Glomerular endothelial cell (primary cell): ENCODE measurements around the gene PLAC8. TPM values are rescaled to one million over a fixed set of nuclear protein-coding genes. Genes with fewer than 3 reads are reported as not detected.
"Not testable (repeated sequence)": the region's sequence is repeated elsewhere in the genome, so short reads cannot be mapped to it uniquely, and the experiment has no call there.

ENCODE experiments used
- DNase-seq: peaks from one replicate; pipeline ENCODE4 v3.0.0-alpha.2; 2011; ENCODE audit warnings: low read depth, low spot score; ENCODE audit errors: extremely low read depth
- total RNA-seq: library from RNA; depleted of rRNA; stranded (reverse); fragments of >200 nt; gene quantifications from 2 replicates; pipeline ENCODE4 v1.2.3, GENCODE V29; 2015

Gene PLAC8
- total RNA-seq, 1 donor from 2014 or later: 0.18 TPM

- peak; percentile 72 for DNase-seq
Measured at GRCh38 chr4:83074086-83074704, 40.3 kb downstream of the PLAC8 start.

GRCh38 chr4:83071116-83071515 lies 43.4 kb downstream of the PLAC8 start:
- peak; percentile 34 for DNase-seq

GRCh38 chr4:83067058-83067639 lies 47.4 kb downstream of the PLAC8 start:
- no peak for DNase-seq

- DNase-seq: no peak
Measured at GRCh38 chr4:83065266-83065665, 49.3 kb downstream of the PLAC8 start.

DNA sequence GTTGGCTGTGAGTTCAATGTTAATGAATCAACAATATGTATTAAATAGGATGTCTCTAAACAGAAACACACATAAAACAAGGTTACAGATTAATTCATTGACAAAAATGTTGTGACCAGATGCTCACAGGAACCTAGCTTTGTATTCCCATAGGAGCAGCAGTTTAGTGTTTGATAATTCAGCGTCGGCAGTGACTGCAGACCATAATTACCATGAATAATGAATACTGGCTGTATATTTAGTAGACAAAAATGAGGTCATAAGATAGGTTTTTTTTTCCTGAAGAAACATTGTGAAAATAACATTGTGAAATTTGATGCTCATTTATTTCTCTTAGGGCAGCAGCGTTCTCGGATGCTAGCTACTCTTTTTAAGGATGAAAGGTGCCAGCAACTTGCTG lies 51.8 kb downstream of the PLAC8 start:
- no peak for DNase-seq

GRCh38 chr4:83054928-83055327 lies 59.6 kb downstream of the PLAC8 start:
- no peak for DNase-seq

GRCh38 chr4:83048781-83049180 lies 65.7 kb downstream of the PLAC8 start:
- not testable (repeated sequence) for DNase-seq

DNA sequence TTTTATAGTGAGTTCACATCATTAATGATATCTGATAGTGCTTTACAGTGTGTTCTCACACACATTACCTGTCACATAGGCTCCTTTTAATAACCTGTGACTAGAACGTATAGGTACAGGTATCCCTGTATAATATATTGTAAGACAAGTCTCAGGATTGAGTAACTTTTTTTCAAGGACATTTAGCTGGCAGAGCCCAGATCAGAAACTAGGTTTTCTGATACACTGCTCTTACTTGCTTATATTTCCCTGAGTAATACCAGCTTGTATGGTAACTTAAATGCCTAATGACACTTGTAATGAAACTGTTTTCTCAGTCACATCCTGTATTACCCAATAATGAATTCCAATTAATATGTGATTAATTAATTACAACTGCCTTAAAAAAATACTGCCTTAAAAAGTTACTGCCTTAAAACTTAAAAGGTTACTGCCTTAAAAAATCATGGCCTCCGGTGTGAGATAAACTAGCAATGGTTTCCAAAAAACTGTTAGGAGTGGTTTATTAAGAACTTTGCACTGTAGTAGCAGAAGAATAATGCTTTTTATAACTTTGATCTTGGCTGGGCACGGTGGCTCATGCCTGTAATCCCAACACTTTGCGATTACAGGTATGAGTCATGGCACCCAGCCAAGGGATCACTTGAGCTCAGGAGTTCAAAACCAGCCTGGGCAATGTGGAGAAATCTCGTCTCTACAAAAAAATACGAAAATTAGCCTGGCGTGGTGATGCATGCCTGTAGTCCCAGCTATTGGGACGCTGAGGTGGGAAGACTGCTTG lies 67.6 kb downstream of the PLAC8 start:
- no peak for DNase-seq

- no peak for DNase-seq
Measured at GRCh38 chr4:83043801-83044407, 70.6 kb downstream of the PLAC8 start.

DNA sequence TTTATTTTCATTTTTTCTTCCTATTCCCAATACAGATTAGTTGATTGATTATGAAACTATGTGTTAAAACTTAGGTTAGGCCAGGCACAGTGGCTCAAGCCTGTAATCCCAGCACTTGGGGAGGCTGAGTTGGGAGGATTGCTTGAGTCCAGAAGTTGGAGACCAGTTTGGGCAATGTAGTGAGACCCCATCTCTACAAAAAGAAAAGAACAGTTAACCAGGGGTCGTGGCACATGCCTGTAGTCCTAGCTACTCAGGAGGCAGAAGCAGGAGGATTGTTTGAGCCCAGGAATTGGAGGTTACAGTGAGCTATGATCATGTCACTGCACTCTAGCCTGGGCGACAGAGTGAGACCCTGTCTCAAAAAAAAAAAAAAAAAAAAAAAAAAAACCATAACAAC lies 71.4 kb downstream of the PLAC8 start:
- not testable (repeated sequence) for DNase-seq

GRCh38 chr4:83040269-83040668 lies 74.3 kb downstream of the PLAC8 start:
- DNase-seq: no peak

Other genes with a start within 250 kb of the PLAC8 start
- 252 and 304 TPM in 2 replicates for gene SEC31A, start 223.6 kb downstream of the PLAC8 start, total RNA-seq
- gene THAP9, start 214.0 kb downstream of the PLAC8 start, total RNA-seq: 1.4 and 2.3 TPM in 2 replicates
- 3.7 and 9.2 TPM in 2 replicates for gene LIN54, start 103.9 kb downstream of the PLAC8 start, total RNA-seq
- gene COPS4, start 79.5 kb downstream of the PLAC8 start, total RNA-seq: 43.5 and 65.9 TPM in 2 replicates
- 14.1 and 17.5 TPM in 2 replicates for gene COQ2, start 170.1 kb upstream of the PLAC8 start, total RNA-seq
- 3.5 and 6.0 TPM in 2 replicates for gene HPSE, start 220.1 kb upstream of the PLAC8 start, total RNA-seq